A549 (cell line): ENCODE data around the gene VIPAS39. TPM values are rescaled to one million over a fixed set of nuclear protein-coding genes. Genes with fewer than 3 reads are reported as not detected.

Experiments
- ATAC-seq, 2 experiments: fragments of 200-7000 bp in 1 of 2; fragments of >200 bp in 1 of 2; cut with Nextera tagmentation in 1 of 2; cut with Tn5 transposase in 1 of 2; 3 replicates each; pipeline versions ENCODE4 v1.8.0 to v1.9.1; 2018 to 2020; ENCODE audit warnings: mild to moderate bottlenecking in 1 of 2, moderate library complexity in 1 of 2
- CTCF ChIA-PET: fragments of 300-600 bp; sonication (Branson Sonifier 250); formaldehyde crosslinking; extraction: SDS; loops from one replicate; lab custom pipeline; 2021; ENCODE audit warnings: antibody characterized with exemption, inconsistent platforms; lab: Yijun Ruan, JAX
- POLR2A ChIA-PET: fragments of 350-600 bp; formaldehyde crosslinking; extraction: SDS; loops from one replicate; lab custom pipeline; 2021; ENCODE audit warnings: antibody characterized with exemption, inconsistent platforms; lab: Yijun Ruan, JAX
- DNase-seq, 2 experiments: peaks; one replicate each; pipeline versions ENCODE4 v3.0.0 to v3.0.0-alpha.2; 2011 to 2016; ENCODE audit warnings: low read depth in 1 of 2, low spot score in 1 of 2
- FAIRE-seq: peaks from 2 replicates; lab custom pipeline; 2011; peaks lifted over from hg19 to GRCh38; lab: Jason Lieb, UNC
- H3K27ac ChIP-seq, 2 experiments: fragments of >200 bp; sonication (Bioruptor Twin); formaldehyde crosslinking; 3 replicates each; pipeline ENCODE4 v1.5.1; 2016 to 2017
- H3K4me1 ChIP-seq: fragments of >200 bp; sonication (Bioruptor Twin); formaldehyde crosslinking; 3 replicates; pipeline ENCODE4 v1.6.1; 2016
- H3K4me2 ChIP-seq: fragments of >200 bp; sonication (Bioruptor Twin); formaldehyde crosslinking; 3 replicates; pipeline ENCODE4 v1.6.1; 2016
- H3K4me3 ChIP-seq: fragments of >200 bp; sonication (Bioruptor Twin); formaldehyde crosslinking; 3 replicates; pipeline ENCODE4 v1.5.1; 2016
- H3K9me3 ChIP-seq: fragments of >200 bp; sonication (Bioruptor Twin); formaldehyde crosslinking; 3 replicates; pipeline ENCODE4 v1.6.1; 2016
- ATOH8 ChIP-seq: fragments of 250-450 bp; sonication (Bioruptor Pico); IDR thresholded peaks from 2 replicates; pipeline ENCODE4 v1.5.0; 2020; ENCODE audit warnings: low read depth, mild to moderate bottlenecking, moderate library complexity
- BCL3 ChIP-seq: fragments of >200 bp; sonication (Bioruptor Twin); formaldehyde crosslinking; IDR thresholded peaks from 3 replicates; pipeline ENCODE4 v1.6.1; 2016
- BHLHE40 ChIP-seq: IDR thresholded peaks from 2 replicates; pipeline ENCODE4 v1.6.1; 2012; ENCODE audit warnings: low read depth, low read length, inconsistent platforms
- CBX8 ChIP-seq: fragments of 200-600 bp; sonication (generic); IDR thresholded peaks from 2 replicates; pipeline ENCODE4 v1.6.1; 2016
- CHD4 ChIP-seq: fragments of 200-600 bp; sonication (generic); IDR thresholded peaks from 2 replicates; pipeline ENCODE4 v1.6.1; 2016; ENCODE audit warnings: antibody characterized with exemption, mild to moderate bottlenecking, borderline replicate concordance
- CTCF ChIP-seq: fragments of >200 bp; sonication (Bioruptor Twin); formaldehyde crosslinking; IDR thresholded peaks from 3 replicates; pipeline ENCODE4 v1.5.1; 2016
- E2F6 ChIP-seq: IDR thresholded peaks from 2 replicates; pipeline ENCODE4 v1.6.1; 2012; ENCODE audit warnings: low read depth, borderline replicate concordance
- EHMT2 ChIP-seq: fragments of 200-600 bp; sonication (generic); IDR thresholded peaks from 2 replicates; pipeline ENCODE4 v1.6.1; 2016; ENCODE audit warnings: antibody characterized with exemption, low read depth, mild to moderate bottlenecking, moderate library complexity
- ESRRA ChIP-seq: fragments of 150-350 bp; IDR thresholded peaks from 2 replicates; pipeline ENCODE4 v1.6.1; 2014; ENCODE audit warnings: mild to moderate bottlenecking, low read length, borderline replicate concordance
- FOSL2 ChIP-seq, 2 experiments: fragments of 450-650 bp in 1 of 2; fragments of >200 bp in 1 of 2; sonication (Bioruptor Twin) in 1 of 2; formaldehyde crosslinking; IDR thresholded peaks; 2 replicates each; pipeline versions ENCODE4 v1.5.0 to v1.6.1; 2016 to 2020; ENCODE audit warnings: mild to moderate bottlenecking in 1 of 2, moderate library complexity in 1 of 2
- HDAC2 ChIP-seq: fragments of 200-600 bp; sonication (generic); IDR thresholded peaks from 2 replicates; pipeline ENCODE4 v1.6.1; 2016
- HEYL ChIP-seq: fragments of 250-450 bp; sonication (Bioruptor Pico); IDR thresholded peaks from 2 replicates; pipeline ENCODE4 v1.8.0; 2021; ENCODE audit warnings: mild to moderate bottlenecking, moderate library complexity
- HMGXB4 ChIP-seq: fragments of 250-450 bp; sonication (Bioruptor Pico); IDR thresholded peaks from 2 replicates; pipeline ENCODE4 v1.5.0; 2021; ENCODE audit warnings: mild to moderate bottlenecking, moderate library complexity, borderline replicate concordance
- HOXB13 ChIP-seq: fragments of 250-450 bp; sonication (Bioruptor Pico); IDR thresholded peaks from 2 replicates; pipeline ENCODE4 v1.5.0; 2020; ENCODE audit warnings: low read depth, mild to moderate bottlenecking, moderate library complexity
- HOXB5 ChIP-seq: fragments of 250-450 bp; sonication (Bioruptor Pico); IDR thresholded peaks from 2 replicates; pipeline ENCODE4 v1.5.0; 2020; ENCODE audit warnings: mild to moderate bottlenecking, moderate library complexity
- KDM1A ChIP-seq: fragments of 200-600 bp; sonication (generic); IDR thresholded peaks from 2 replicates; pipeline ENCODE4 v1.6.1; 2016; ENCODE audit warnings: low read depth, mild to moderate bottlenecking
- NR3C1 ChIP-seq: fragments of >200 bp; sonication (Bioruptor Twin); formaldehyde crosslinking; IDR thresholded peaks from 3 replicates; pipeline ENCODE4 v1.6.1; 2017
- PBX3 ChIP-seq: IDR thresholded peaks from 2 replicates; pipeline ENCODE4 v1.6.1; 2012
- PHF8 ChIP-seq: fragments of 200-600 bp; sonication (generic); IDR thresholded peaks from 2 replicates; pipeline ENCODE4 v1.6.1; 2016; ENCODE audit warnings: low read depth, mild to moderate bottlenecking, antibody characterized with exemption, moderate library complexity, borderline replicate concordance
- REST ChIP-seq: fragments of 200-600 bp; sonication (generic); IDR thresholded peaks from 2 replicates; pipeline ENCODE4 v1.6.1; 2016; ENCODE audit warnings: antibody characterized with exemption, mild to moderate bottlenecking, moderate library complexity
- RFX5 ChIP-seq: fragments of 450-650 bp; IDR thresholded peaks from 2 replicates; pipeline ENCODE4 v1.7.1; 2014; ENCODE audit warnings: antibody characterized with exemption, mild to moderate bottlenecking, moderate library complexity
- SMC3 ChIP-seq: fragments of >200 bp; sonication (Bioruptor Twin); formaldehyde crosslinking; IDR thresholded peaks from 3 replicates; pipeline ENCODE4 v1.6.1; 2018; ENCODE audit warnings: inconsistent platforms
- TFCP2L1 ChIP-seq: fragments of 250-450 bp; sonication (Bioruptor Pico); IDR thresholded peaks from 2 replicates; pipeline ENCODE4 v1.5.0; 2021; ENCODE audit warnings: mild to moderate bottlenecking
- WGBS: methylation state at CpG from one replicate; pipeline ENCODE4 v1.1.6; 2017; ENCODE audit errors: missing lambda C conversion rate; 5-methylcytosine and 5-hydroxymethylcytosine counted together
- polyA plus RNA-seq, 4 experiments: library from polyadenylated mRNA; depleted of rRNA in 3 of 4; stranded (reverse); fragments of >200 nt; fragmentation: RNase III in 1 of 4; extraction: RNeasy Plus Mini Kit Qiagen cat#74134 plus additional on column Dnase treatment in 1 of 4; gene quantifications; 2 replicates in 3 of 4; 3 replicates in 1 of 4; pipeline ENCODE4 v1.2.3, GENCODE V29; 2011 to 2017

The VIPAS39 gene
- polyA plus RNA-seq, 2 of the 4 experiments (the other 2 are of a cell fraction) = 14.9 to 35.8 TPM

GRCh38 chr14:77400216-77400615 is 57.2 kb downstream of the VIPAS39 start:
- Histone ChIP-seq H3K4me3 (no peak overlapping the region), H3K9me3 (no peaks in the 10 kb centered on the region), H3K4me1 (no peaks in the 10 kb centered on the region), H3K4me2 (no peak overlapping the region), H3K27ac (no peak overlapping the region)
- FAIRE-seq = no peak
- DNase-seq = no peak
- WGBS = 68% methylated on average over 6 of the region's 6 CpGs
- CTCF ChIA-PET = no interaction called here
- ATAC-seq = no peak
- no peak for TF ChIP-seq E2F6
- TF ChIP-seq KDM1A = no peak
- no peak for TF ChIP-seq FOSL2 (IDR thresholded peaks at IDR 0.05)
- TF ChIP-seq FOSL2 (CRISPR knock-in tag; IDR thresholded peaks at IDR 0.05) = no peak
- TF ChIP-seq HMGXB4 (CRISPR knock-in tag) = no peak
- POLR2A ChIA-PET = no interaction called here

- no peaks in the 10 kb centered on the region for H3K9me3 ChIP-seq
- POLR2A ChIA-PET = no interaction called here
- peak in 1 of 2 experiments; percentile 66; a peak in 3 of 6 replicates for ATAC-seq
- TF ChIP-seq PHF8 = no peak
- TF ChIP-seq HEYL (CRISPR knock-in tag) = no peak
- TF ChIP-seq BCL3 = no peak
- no peak for TF ChIP-seq ATOH8 (CRISPR knock-in tag)
- TF ChIP-seq HMGXB4 (CRISPR knock-in tag) = no peak
- TF ChIP-seq BHLHE40 = no peak
- no peak for TF ChIP-seq TFCP2L1 (CRISPR knock-in tag)
- no peak for TF ChIP-seq CBX8
- no peak for TF ChIP-seq HOXB13 (CRISPR knock-in tag)
- no peak for TF ChIP-seq ESRRA
- no peak for TF ChIP-seq SMC3
- TF ChIP-seq RFX5 = no peak
- TF ChIP-seq PBX3 = no peak
- TF ChIP-seq HDAC2 = no peak
- no peak for TF ChIP-seq NR3C1
- TF ChIP-seq CHD4 = no peak
- TF ChIP-seq EHMT2 = no peak
- TF ChIP-seq CTCF = no peak
- TF ChIP-seq HOXB5 (CRISPR knock-in tag) = no peak
- no peak for TF ChIP-seq REST
- H3K4me1 ChIP-seq = 0 out of 3 replicates have a peak, but pooled peaks cover 5% of the 10 kb centered on the region
- H3K4me2 ChIP-seq = peak overlapping the region; percentile 36
- 67% methylated on average over 4 of the region's 4 CpGs for WGBS
- no peak overlapping the region for H3K4me3 ChIP-seq
- CTCF ChIA-PET = interaction anchor here (0.8 kb wide), 1 partner anchor 239 kb away, joined by 3 read pairs; no protein-coding TSS in a partner anchor
- peak overlapping the region; percentile 33 to 67; a peak in 2 of 6 replicates for H3K27ac ChIP-seq
- peak in 1 of 2 experiments; percentile 39 for DNase-seq
- no peak for FAIRE-seq
Measured at GRCh38 chr14:77390188-77390587, 67.2 kb downstream of the VIPAS39 start.
